NT2/D1 (cell line): ENCODE results near the gene LGALS3.

Experiments used
- SUZ12 ChIP-seq: IDR thresholded peaks from 2 replicates; pipeline ENCODE4 v1.6.1; 2011; ENCODE audit not compliant: insufficient read length, insufficient read depth; ENCODE audit errors: extremely low read depth
- YY1 ChIP-seq: IDR thresholded peaks from 2 replicates; pipeline ENCODE4 v1.6.1; 2011; ENCODE audit not compliant: insufficient read length, insufficient read depth
- ZNF274 ChIP-seq: IDR thresholded peaks from 2 replicates; pipeline ENCODE4 v1.6.1; 2011; ENCODE audit warnings: mild to moderate bottlenecking, low read depth, low read length

GRCh38 chr14:55102141-55102621 lies 26.9 kb upstream of the LGALS3 start:
- no peak for TF ChIP-seq ZNF274
- no peak for TF ChIP-seq YY1
- TF ChIP-seq SUZ12 = no peak
